ENCODE measurements around the gene CRYGN.

GRCh38 chr7:151428378-151429236, 11.3 kb downstream of the CRYGN start:
- TF ChIP-seq, protein P1, sequence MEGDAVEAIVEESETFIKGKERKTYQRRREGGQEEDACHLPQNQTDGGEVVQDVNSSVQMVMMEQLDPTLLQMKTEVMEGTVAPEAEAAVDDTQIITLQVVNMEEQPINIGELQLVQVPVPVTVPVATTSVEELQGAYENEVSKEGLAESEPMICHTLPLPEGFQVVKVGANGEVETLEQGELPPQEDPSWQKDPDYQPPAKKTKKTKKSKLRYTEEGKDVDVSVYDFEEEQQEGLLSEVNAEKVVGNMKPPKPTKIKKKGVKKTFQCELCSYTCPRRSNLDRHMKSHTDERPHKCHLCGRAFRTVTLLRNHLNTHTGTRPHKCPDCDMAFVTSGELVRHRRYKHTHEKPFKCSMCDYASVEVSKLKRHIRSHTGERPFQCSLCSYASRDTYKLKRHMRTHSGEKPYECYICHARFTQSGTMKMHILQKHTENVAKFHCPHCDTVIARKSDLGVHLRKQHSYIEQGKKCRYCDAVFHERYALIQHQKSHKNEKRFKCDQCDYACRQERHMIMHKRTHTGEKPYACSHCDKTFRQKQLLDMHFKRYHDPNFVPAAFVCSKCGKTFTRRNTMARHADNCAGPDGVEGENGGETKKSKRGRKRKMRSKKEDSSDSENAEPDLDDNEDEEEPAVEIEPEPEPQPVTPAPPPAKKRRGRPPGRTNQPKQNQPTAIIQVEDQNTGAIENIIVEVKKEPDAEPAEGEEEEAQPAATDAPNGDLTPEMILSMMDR (IDR thresholded peaks at IDR 0.05; ENCODE audit: low read length) = no peak
- no peak for TF ChIP-seq EZH2 (optimal IDR thresholded peaks at IDR 0.05; ENCODE audit: low read depth, low read length)

Measured in MM.1S (cell line).